Endothelial cell of umbilical vein (primary cell): ENCODE data around the gene BORCS5. TPM values are rescaled to one million over a fixed set of nuclear protein-coding genes. Genes with fewer than 3 reads are reported as not detected.

Source experiments
- BruUV-seq: library from RNA; stranded (reverse); fragments of 400-500 nt; replicated peaks from 2 replicates; lab custom pipeline; 2021; lab: Mats Ljungman, UMichigan
- CTCF ChIA-PET: fragments of 300-600, 350-600 bp; sonication (Branson Sonifier 250); formaldehyde crosslinking; loops from one replicate; lab custom pipeline; 2021; ENCODE audit warnings: antibody characterized with exemption, inconsistent platforms; lab: Charles Lee
- POLR2A ChIA-PET: fragments of 300-600, 350-600 bp; sonication (Branson Sonifier 250); formaldehyde crosslinking; loops from one replicate; lab custom pipeline; 2021; ENCODE audit warnings: antibody characterized with exemption, inconsistent platforms; lab: Charles Lee
- DNase-seq: peaks from one replicate; pipeline ENCODE4 v3.0.0-alpha.2; 2011; ENCODE audit warnings: low read depth, low spot score
- FAIRE-seq: peaks from 2 replicates; lab custom pipeline; 2011; peaks lifted over from hg19 to GRCh38; lab: Jason Lieb, UNC
- H2AFZ ChIP-seq: 2 replicates; pipeline ENCODE4 v1.6.0; 2012; ENCODE audit warnings: low read depth, low read length, control low read depth, inconsistent platforms
- H3K27ac ChIP-seq: 2 replicates; pipeline ENCODE4 v1.5.1; 2011; ENCODE audit warnings: low read depth, mild to moderate bottlenecking, control low read depth, low read length, moderate library complexity; ENCODE audit not compliant: insufficient read depth
- H3K27me3 ChIP-seq, 2 experiments: 2 replicates each; pipeline versions ENCODE4 v1.6.0 to v1.6.1; 2011; ENCODE audit warnings: low read length in 2 of 2, mixed read lengths in 1 of 2; ENCODE audit not compliant: control insufficient read depth in 2 of 2, insufficient read depth in 2 of 2
- H3K36me3 ChIP-seq, 2 experiments: 2 replicates in 1 of 2; 3 replicates in 1 of 2; pipeline ENCODE4 v1.5.1; 2011; ENCODE audit warnings: low read length in 2 of 2, mild to moderate bottlenecking in 1 of 2, moderate library complexity in 1 of 2; ENCODE audit not compliant: control insufficient read depth in 2 of 2, insufficient read depth in 2 of 2; ENCODE audit errors: extremely low read depth in 1 of 2
- H3K4me1 ChIP-seq: 3 replicates; pipeline ENCODE4 v1.5.1; 2011; ENCODE audit warnings: mild to moderate bottlenecking, low read length; ENCODE audit not compliant: control insufficient read depth, insufficient read depth; ENCODE audit errors: extremely low read depth
- H3K4me2 ChIP-seq: 2 replicates; pipeline ENCODE4 v1.6.1; 2011; ENCODE audit warnings: low read length, control low read depth, mixed read lengths; ENCODE audit not compliant: insufficient read depth
- H3K4me3 ChIP-seq, 3 experiments: fragments of 200-600 bp in 1 of 3; sonication (generic), shearing (Covaris generic) in 1 of 3; replicated peaks in 1 of 3; 2 replicates each; pipeline ENCODE4 v1.5.1; 2011 to 2016; ENCODE audit warnings: control low read depth in 3 of 3, low read length in 3 of 3, mild to moderate bottlenecking in 2 of 3, inconsistent platforms in 1 of 3, low read depth in 1 of 3, moderate library complexity in 1 of 3; ENCODE audit not compliant: insufficient read depth in 1 of 3
- H3K79me2 ChIP-seq: 2 replicates; pipeline ENCODE4 v1.6.0; 2012; ENCODE audit warnings: low read length, inconsistent platforms; ENCODE audit not compliant: control insufficient read depth, insufficient read depth
- H3K9ac ChIP-seq: replicated peaks from 2 replicates; pipeline ENCODE3; 2011; ENCODE audit warnings: low read length, control low read depth; ENCODE audit not compliant: insufficient read depth; ENCODE audit errors: extremely low read depth
- H3K9me1 ChIP-seq: replicated peaks from 3 replicates; pipeline ENCODE4 v1.6.0; 2011; ENCODE audit warnings: mild to moderate bottlenecking, low read length; ENCODE audit not compliant: control insufficient read depth, insufficient read depth; ENCODE audit errors: extremely low read depth
- H3K9me3 ChIP-seq: replicated peaks from 2 replicates; pipeline ENCODE4 v1.5.1; 2012; ENCODE audit warnings: low read length, inconsistent platforms; ENCODE audit not compliant: control insufficient read depth, insufficient read depth
- H4K20me1 ChIP-seq: replicated peaks from 2 replicates; pipeline ENCODE3; 2011; ENCODE audit warnings: mild to moderate bottlenecking, low read length; ENCODE audit not compliant: control insufficient read depth, insufficient read depth; ENCODE audit errors: extremely low read depth
- CTCF ChIP-seq, 2 donors: IDR thresholded peaks; 1 replicate in 1 of 2; 2 replicates in 1 of 2; pipeline ENCODE4 v1.5.1; 2011; ENCODE audit warnings: low read length in 2 of 2, mild to moderate bottlenecking in 2 of 2, moderate library complexity in 2 of 2, control low read depth in 1 of 2, inconsistent platforms in 1 of 2, low read depth in 1 of 2; ENCODE audit not compliant: insufficient read depth in 1 of 2; ENCODE audit errors: extremely low read depth in 1 of 2
- EZH2 ChIP-seq: IDR thresholded peaks from 2 replicates; pipeline ENCODE4 v1.6.1; 2012; ENCODE audit warnings: borderline replicate concordance, low read depth, mild to moderate bottlenecking, moderate library complexity, low read length, inconsistent platforms; ENCODE audit not compliant: severe bottlenecking
- FOS ChIP-seq: IDR thresholded peaks from 2 replicates; pipeline ENCODE4 v1.6.1; 2011; ENCODE audit warnings: mild to moderate bottlenecking, low read length, moderate library complexity, borderline replicate concordance; ENCODE audit not compliant: insufficient read depth
- GATA2 ChIP-seq: IDR thresholded peaks from 2 replicates; pipeline ENCODE4 v1.7.0; 2011; ENCODE audit warnings: low read depth, mild to moderate bottlenecking, moderate library complexity, mixed read lengths, low read length; ENCODE audit not compliant: insufficient read length, insufficient read depth
- JUN ChIP-seq: IDR thresholded peaks from 2 replicates; pipeline ENCODE4 v1.6.1; 2011; ENCODE audit warnings: borderline replicate concordance, low read depth; ENCODE audit not compliant: insufficient read length, insufficient read depth
- MYC ChIP-seq: IDR thresholded peaks from one replicate; pipeline ENCODE4 v1.6.1; 2011; ENCODE audit warnings: mild to moderate bottlenecking, low read depth, low read length
- POLR2A ChIP-seq: IDR thresholded peaks from 2 replicates; pipeline ENCODE4 v1.6.1; 2012; ENCODE audit warnings: low read depth, mild to moderate bottlenecking, control low read depth, low read length
- POLR2AphosphoS5 ChIP-seq: IDR thresholded peaks from 2 replicates; pipeline ENCODE4 v1.6.1; 2012; ENCODE audit warnings: low read depth, mild to moderate bottlenecking, control low read depth, low read length, moderate library complexity; ENCODE audit not compliant: insufficient read depth
- dilution Hi-C: fragments of 300-500 bp; cut with MboI; formaldehyde crosslinking; loops from one replicate; pipeline ENCODE4 v1.15.0; 2019; ENCODE audit warnings: low sequenced_read_pairs; ENCODE audit not compliant: extremely low pct_ligation_motif_present
- intact Hi-C: fragments of 100-400 bp; cut with micrococcal nuclease; formaldehyde crosslinking; loops from one replicate; pipeline ENCODE4 v1.10.0; 2022
- polyA plus RNA-seq, 4 experiments: library from polyadenylated mRNA; depleted of rRNA in 3 of 4; stranded (reverse) in 3 of 4; unstranded in 1 of 4; fragments of >200 nt; gene quantifications; 2 replicates each; pipeline versions ENCODE4 v1.2.1 to v1.2.3, GENCODE V29; 2011 to 2012; ENCODE audit warnings: missing spikeins in 1 of 4
- total RNA-seq: library from RNA; stranded (reverse); gene quantifications from 2 replicates; pipeline ENCODE4 v1.2.3, GENCODE V29; 2021
- TF ChIP-seq, protein P1 (sequence below): IDR thresholded peaks from 2 replicates; pipeline ENCODE4 v1.6.1; 2011; ENCODE audit not compliant: insufficient read depth, insufficient read length

BORCS5 gene
- total and polyA plus RNA-seq, 2 donors (not counting 3 experiments of a cell fraction or from before 2014, with no cell fraction given), result 8.3 to 10.5 TPM

DNA sequence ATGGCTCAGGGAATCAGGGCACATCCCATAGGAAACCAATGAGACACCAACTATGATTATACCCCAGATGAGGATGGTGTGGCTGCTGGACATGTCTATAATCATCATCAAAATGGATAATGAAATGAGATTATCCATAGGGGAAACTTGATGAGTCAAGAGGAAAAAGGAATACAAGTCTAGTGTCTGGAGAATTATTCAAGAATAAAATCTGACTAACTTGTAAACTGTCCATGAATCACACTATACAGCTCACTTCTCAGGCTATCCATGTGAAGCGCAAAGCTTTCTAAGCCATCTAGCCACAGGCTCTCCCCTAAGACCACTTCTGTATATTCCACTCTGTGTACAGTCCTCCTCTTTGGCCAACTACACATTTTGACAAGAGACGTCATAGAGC lies 153.3 kb downstream of the BORCS5 start:
- H3K27ac ChIP-seq, result no peak overlapping the region
- FAIRE-seq (no peak), DNase-seq (no peak)
- no peaks in the 10 kb centered on the region for H3K9me1 ChIP-seq
- ChIA-PET CTCF (interaction anchor here (0.9 to 1.3 kb wide), 3 partner anchors 10 to 61 kb away, joined by 3 read pairs; no protein-coding TSS in a partner anchor), POLR2A (no interaction called here)
- dilution Hi-C loops (no loop called here), intact Hi-C loops (no loop called here)
- H3K79me2 ChIP-seq, result peaks cover 8% of the 10 kb centered on the region
- no peak overlapping the region for H3K4me2 ChIP-seq
- no peak overlapping the region for H3K9ac ChIP-seq
- no peaks in the 10 kb centered on the region for H4K20me1 ChIP-seq
- no peaks in the 10 kb centered on the region for H3K9me3 ChIP-seq
- no peaks in the 10 kb centered on the region for H3K27me3 ChIP-seq
- peaks cover 16% of the 10 kb centered on the region for H3K4me1 ChIP-seq
- no peaks in the 10 kb centered on the region for H3K36me3 ChIP-seq
- no peak overlapping the region for H3K4me3 ChIP-seq
- TF ChIP-seq, protein P1, sequence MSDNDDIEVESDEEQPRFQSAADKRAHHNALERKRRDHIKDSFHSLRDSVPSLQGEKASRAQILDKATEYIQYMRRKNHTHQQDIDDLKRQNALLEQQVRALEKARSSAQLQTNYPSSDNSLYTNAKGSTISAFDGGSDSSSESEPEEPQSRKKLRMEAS, result no peak
- peak; percentile 76 for TF ChIP-seq FOS
- no peak for TF ChIP-seq MYC
- BruUV-seq, result no TSS peak
- no peak overlapping the region for H2AFZ ChIP-seq

DNA sequence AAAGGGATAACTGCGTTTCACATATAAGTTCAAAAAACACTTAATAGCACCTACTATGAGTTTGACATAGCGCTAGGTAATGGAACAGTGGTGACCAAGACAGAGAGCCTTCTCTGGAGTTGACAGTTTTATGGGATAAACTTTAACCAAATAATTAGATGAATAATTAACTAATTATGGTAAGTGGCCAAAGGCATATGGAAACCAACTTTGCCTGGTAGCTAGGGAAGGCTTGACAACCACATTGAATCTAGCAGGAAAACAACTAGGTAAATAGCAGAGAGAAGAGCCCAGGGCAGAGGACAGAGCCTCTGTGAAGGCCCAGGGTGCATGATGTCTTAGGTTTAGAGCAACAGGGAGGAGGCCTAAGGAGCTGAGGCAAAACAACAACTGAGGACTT lies 153.7 kb downstream of the BORCS5 start:
- no peaks in the 10 kb centered on the region for H3K9me1 ChIP-seq
- no peaks in the 10 kb centered on the region for H4K20me1 ChIP-seq
- no peak overlapping the region for H3K4me3 ChIP-seq
- dilution Hi-C loops (no loop called here), intact Hi-C loops (no loop called here)
- H3K27ac ChIP-seq, result no peak overlapping the region
- H3K9me3 ChIP-seq, result no peaks in the 10 kb centered on the region
- H3K27me3 ChIP-seq, result no peaks in the 10 kb centered on the region
- peaks cover 16% of the 10 kb centered on the region for H3K4me1 ChIP-seq
- POLR2A ChIA-PET, result no interaction called here
- no peak overlapping the region for H2AFZ ChIP-seq
- CTCF ChIA-PET, result interaction anchor here (1.1 to 1.3 kb wide), 2 partner anchors 10 to 61 kb away, joined by 3 read pairs; no protein-coding TSS in a partner anchor
- no peak overlapping the region for H3K4me2 ChIP-seq
- DNase-seq, result no peak
- BruUV-seq, result no TSS peak
- no peak for FAIRE-seq
- peaks cover 5% of the 10 kb centered on the region for H3K79me2 ChIP-seq
- TF ChIP-seq CTCF (IDR thresholded peaks at IDR 0.05; ENCODE audit: extremely low read depth in 1 of 2, insufficient read depth in 1 of 2, low read depth in 1 of 2, low read length in 2 of 2) (no peak), POLR2AphosphoS5 (no peak), JUN (no peak), FOS (no peak), POLR2A (no peak), MYC (no peak), GATA2 (no peak), EZH2 (no peak)
- TF ChIP-seq, protein P1, result no peak
- no peaks in the 10 kb centered on the region for H3K36me3 ChIP-seq
- H3K9ac ChIP-seq, result no peak overlapping the region
